Right hindlimb (tissue), 1 donor: ENCODE results near the gene KLF1.

Experiments
- DNase-seq: peaks from one replicate; pipeline ENCODE4 v3.0.0-alpha.2; 2018

The KLF1 gene

DNA sequence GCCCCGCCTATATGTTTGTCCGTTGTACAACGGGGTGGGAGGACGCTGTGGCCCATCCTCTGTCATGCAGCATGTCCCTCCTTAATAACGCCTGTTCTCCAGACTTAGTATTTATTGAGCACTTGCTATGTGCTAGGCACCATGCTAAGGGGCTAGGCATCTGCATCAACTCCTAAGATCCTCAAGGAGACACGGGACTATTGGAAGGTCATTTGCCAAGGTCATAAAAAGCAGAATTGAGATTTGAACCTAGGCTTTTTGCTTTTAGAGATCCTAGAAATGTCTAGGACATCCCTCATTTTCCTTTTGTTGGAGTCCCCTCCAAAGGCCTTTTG lies 50.5 kb downstream of the KLF1 start:
- no peak for DNase-seq

DNA sequence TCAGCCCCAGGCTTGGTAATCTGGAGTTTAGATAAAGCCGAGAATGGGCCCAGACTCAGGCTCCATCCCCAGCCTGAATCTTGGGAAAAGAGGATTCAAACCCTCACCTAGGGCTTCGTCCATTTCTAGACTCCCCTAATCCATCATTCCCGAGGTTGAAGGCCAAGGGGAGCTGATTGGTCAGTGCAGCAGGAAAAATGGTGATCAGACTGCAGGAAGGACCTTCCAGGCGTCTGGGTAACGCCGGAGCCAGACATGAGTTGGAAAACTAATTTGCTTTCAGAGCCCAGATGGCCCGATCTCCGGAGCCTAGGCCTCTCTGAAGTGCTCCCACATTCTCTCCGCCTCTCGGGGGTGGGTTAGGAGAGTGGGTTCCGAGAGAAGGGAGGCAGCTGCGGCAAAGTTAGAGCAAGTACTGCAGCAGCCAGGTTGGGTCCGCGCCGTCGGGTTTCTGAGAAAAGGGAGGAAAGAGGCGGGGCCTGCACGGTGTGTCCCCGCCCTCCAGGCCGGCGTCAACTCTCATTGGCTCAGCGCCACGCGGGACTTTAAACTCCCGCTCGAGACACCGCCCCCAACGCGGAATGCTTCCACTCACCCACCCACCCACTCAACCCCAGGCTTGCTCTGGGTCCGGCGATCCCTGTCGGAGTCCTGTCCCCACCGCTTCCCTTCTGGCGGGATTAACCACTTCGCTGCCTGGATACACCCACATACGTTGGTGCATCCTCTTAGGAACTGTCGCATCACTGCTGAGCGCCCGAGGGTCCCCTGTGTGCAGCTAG lies 51.8 kb downstream of the KLF1 start:
- no peak for DNase-seq

DNA sequence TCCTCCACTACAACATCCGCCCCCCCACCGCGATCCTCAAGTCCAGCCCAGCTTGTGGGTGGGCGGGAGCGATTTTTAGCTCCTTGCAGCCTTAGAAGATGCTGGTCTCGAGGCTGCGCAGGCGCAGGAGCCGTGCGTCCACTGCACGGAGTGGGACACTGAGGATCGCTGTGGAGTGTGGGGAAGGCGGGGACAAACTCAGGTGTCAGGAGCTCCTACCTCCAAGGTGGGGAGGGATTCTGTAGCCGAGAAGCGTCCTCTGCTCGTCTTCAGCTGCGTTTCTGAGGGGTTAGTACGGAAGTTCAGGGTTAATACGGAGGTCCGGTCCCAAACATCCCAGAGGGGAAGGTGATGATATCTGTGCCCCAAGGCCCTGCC lies 52.4 kb downstream of the KLF1 start, which contains the start of gene RTBDN:
Gene RTBDN, minus strand, starts transcription at position 14 of the 378 bp plus-strand sequence. CDS start 4,600 bp downstream, outside the sequence.
- DNase-seq, result no peak
